Epithelial cell of alveolus of lung (primary cell): ENCODE measurements around the gene LONRF3. TPM values are rescaled to one million over a fixed set of nuclear protein-coding genes. Genes with fewer than 3 reads are reported as not detected.

ENCODE experiments used
- total RNA-seq: library from RNA; depleted of rRNA; stranded (reverse); fragments of >200 nt; gene quantifications from 2 replicates; pipeline ENCODE4 v1.2.1, GENCODE V29; 2015

LONRF3 gene
- total RNA-seq: 1.2 TPM in 1 of 2 replicates, not detected in the other

DNA sequence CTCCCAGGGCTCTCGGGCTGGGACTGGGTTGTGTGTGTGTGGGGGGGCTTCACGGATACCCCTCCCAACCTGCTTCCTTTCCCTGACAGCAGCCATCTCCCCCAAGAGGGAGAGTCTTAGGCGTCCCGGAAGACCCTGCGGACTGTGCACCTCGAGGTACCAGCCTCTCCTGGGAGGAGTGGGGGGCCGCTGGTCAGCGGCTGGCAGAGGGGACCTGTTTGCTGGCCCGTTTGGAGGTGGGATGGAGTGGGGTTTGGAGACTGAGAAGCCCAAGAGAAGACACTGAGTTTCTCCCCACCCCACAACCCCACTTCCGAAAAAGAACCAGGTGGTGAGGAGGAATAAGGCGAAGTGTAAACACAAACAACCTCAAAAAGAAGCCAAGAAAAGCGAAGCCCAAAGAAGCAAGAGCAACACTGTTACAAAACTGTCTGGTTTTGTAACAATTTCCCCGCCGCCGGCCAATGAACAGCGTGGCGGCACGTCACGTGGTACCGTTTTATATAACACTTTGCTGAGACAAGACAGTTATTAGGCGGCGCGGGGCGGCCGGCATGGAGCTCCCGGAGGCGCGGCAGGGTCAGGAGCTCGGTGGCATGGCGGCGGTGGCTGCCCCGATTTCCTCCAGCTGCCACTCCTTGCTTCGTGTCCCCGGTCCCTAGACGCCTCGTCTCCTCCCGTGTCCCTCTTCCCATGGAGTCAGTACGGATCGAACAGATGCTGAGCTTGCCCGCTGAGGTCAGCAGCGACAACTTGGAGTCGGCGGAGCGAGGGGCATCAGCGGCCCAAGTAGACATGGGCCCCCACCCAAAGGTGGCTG lies at the start of gene LONRF3:
Gene LONRF3, plus strand, starts transcription at position 531 of the 820 bp plus-strand sequence. Its CDS starts 163 bp downstream, at position 694.

Other genes starting within 250 kb of the LONRF3 start
- gene IL13RA1, start 247.0 kb upstream of the LONRF3 start, total RNA-seq: 31.9 and 67.0 TPM in 2 replicates
- gene ZCCHC12, start 150.8 kb upstream of the LONRF3 start, total RNA-seq: not detected in 2 replicates
- gene CT47C1, start 98.4 kb downstream of the LONRF3 start, total RNA-seq: not detected in 2 replicates
- not detected in 2 replicates for gene KIAA1210, start 153.2 kb downstream of the LONRF3 start, total RNA-seq